Neural crest cell (in vitro differentiated cells): ENCODE data around the gene RELL1. TPM values are rescaled to one million over a fixed set of nuclear protein-coding genes. Genes with fewer than 3 reads are reported as not detected.
A peak's percentile ranks its signal among the peaks of the same experiment; 100 is the strongest.

ENCODE experiments used
- DNase-seq: peaks from one replicate; pipeline ENCODE4 v3.0.0; 2021; ENCODE audit warnings: low read depth, mixed read lengths, low spot score
- H3K27ac Mint-ChIP-seq: one replicate; pipeline ENCODE4 v1.8.0; 2021; ENCODE audit warnings: mild to moderate bottlenecking, mixed read lengths; ENCODE audit not compliant: unreplicated experiment
- H3K27me3 Mint-ChIP-seq: 2 replicates; pipeline ENCODE4 v1.8.0; 2021; ENCODE audit warnings: low read depth, mild to moderate bottlenecking, mixed read lengths
- H3K36me3 Mint-ChIP-seq: 2 replicates; pipeline ENCODE4 v1.8.0; 2021; ENCODE audit warnings: low read depth, mild to moderate bottlenecking, mixed read lengths
- H3K4me1 Mint-ChIP-seq: 2 replicates; pipeline ENCODE4 v1.8.0; 2021; ENCODE audit warnings: mixed read lengths
- H3K4me3 Mint-ChIP-seq: one replicate; pipeline ENCODE4 v1.8.0; 2021; ENCODE audit warnings: mild to moderate bottlenecking, mixed read lengths
- H3K9me3 Mint-ChIP-seq: 2 replicates; pipeline ENCODE4 v1.8.0; 2021; ENCODE audit warnings: mixed read lengths
- CTCF ChIP-seq: fragments of 200-600 bp; sonication (generic); conservative IDR thresholded peaks from 2 replicates; pipeline ENCODE4 v1.5.0; 2021; ENCODE audit warnings: antibody characterized with exemption, mild to moderate bottlenecking
- total RNA-seq: library from RNA; stranded (reverse); gene quantifications from 2 replicates; pipeline ENCODE4 v1.2.1, GENCODE V29; 2021

The RELL1 gene
- total RNA-seq, 1 donor from 2014 or later = 30.3 TPM

- peaks cover 4% of the 10 kb centered on the region for H3K4me1 Mint-ChIP-seq
- TF ChIP-seq CTCF = no peak
- no peaks in the 10 kb centered on the region for H3K27me3 Mint-ChIP-seq
- H3K9me3 Mint-ChIP-seq = peaks cover 1% of the 10 kb centered on the region
- H3K4me3 Mint-ChIP-seq = no peak overlapping the region
- no peak for DNase-seq
- H3K27ac Mint-ChIP-seq = no peak overlapping the region
- H3K36me3 Mint-ChIP-seq = peaks cover 8% of the 10 kb centered on the region
Observed at GRCh38 chr4:37584493-37585060, 101.6 kb downstream of the RELL1 start.

- Mint-ChIP-seq H3K27ac (no peak overlapping the region), H3K4me3 (no peak overlapping the region), H3K4me1 (peaks cover 4% of the 10 kb centered on the region), H3K9me3 (peaks cover 6% of the 10 kb centered on the region), H3K27me3 (no peaks in the 10 kb centered on the region), H3K36me3 (peaks cover 11% of the 10 kb centered on the region)
- TF ChIP-seq CTCF = no peak
- no peak for DNase-seq
Observed at GRCh38 chr4:37584071-37584470, 102.1 kb downstream of the RELL1 start.

GRCh38 chr4:37573566-37573965 is 112.6 kb downstream of the RELL1 start:
- DNase-seq = no peak
- no peaks in the 10 kb centered on the region for H3K4me1 Mint-ChIP-seq
- peaks cover 18% of the 10 kb centered on the region for H3K36me3 Mint-ChIP-seq
- peaks cover 26% of the 10 kb centered on the region for H3K9me3 Mint-ChIP-seq
- H3K4me3 Mint-ChIP-seq = no peak overlapping the region
- no peak for TF ChIP-seq CTCF
- no peak overlapping the region for H3K27ac Mint-ChIP-seq
- H3K27me3 Mint-ChIP-seq = no peaks in the 10 kb centered on the region

GRCh38 chr4:37568489-37568888 is 117.7 kb downstream of the RELL1 start:
- Mint-ChIP-seq H3K4me3 (no peak overlapping the region), H3K27ac (peak overlapping the region; percentile 35), H3K9me3 (peaks cover 4% of the 10 kb centered on the region), H3K36me3 (peaks cover 8% of the 10 kb centered on the region), H3K4me1 (no peaks in the 10 kb centered on the region), H3K27me3 (no peaks in the 10 kb centered on the region)
- DNase-seq = no peak
- TF ChIP-seq CTCF = no peak

GRCh38 chr4:37567836-37568235 is 118.3 kb downstream of the RELL1 start:
- Mint-ChIP-seq H3K4me1 (no peaks in the 10 kb centered on the region), H3K4me3 (no peak overlapping the region), H3K27me3 (no peaks in the 10 kb centered on the region), H3K9me3 (peaks cover 4% of the 10 kb centered on the region), H3K27ac (no peak overlapping the region), H3K36me3 (peaks cover 11% of the 10 kb centered on the region)
- TF ChIP-seq CTCF = no peak
- no peak for DNase-seq

- DNase-seq = no peak
- H3K27ac Mint-ChIP-seq = no peak overlapping the region
- H3K36me3 Mint-ChIP-seq = peaks cover 30% of the 10 kb centered on the region
- no peak for TF ChIP-seq CTCF
- H3K27me3 Mint-ChIP-seq = no peaks in the 10 kb centered on the region
- peaks cover 8% of the 10 kb centered on the region for H3K9me3 Mint-ChIP-seq
- no peak overlapping the region for H3K4me3 Mint-ChIP-seq
- H3K4me1 Mint-ChIP-seq = peaks cover 4% of the 10 kb centered on the region
Observed at GRCh38 chr4:37562592-37562991, 123.6 kb downstream of the RELL1 start.
